Tibial nerve (tissue), 4 donors: ENCODE data around the gene CFAP210. TPM values are rescaled to one million over a fixed set of nuclear protein-coding genes. Genes with fewer than 3 reads are reported as not detected.
"Not testable (repeated sequence)": the region's sequence is repeated elsewhere in the genome, so short reads cannot be mapped to it uniquely, and the experiment has no call there.

Experiments
- DNase-seq, 2 donors: peaks; one replicate each; pipeline ENCODE4 v3.0.0-alpha.2; 2019; ENCODE audit warnings: low spot score in 2 of 2
- H3K27ac ChIP-seq, 4 donors: fragments of 200-600 bp; sonication (generic) in 3 of 4; one replicate each; pipeline ENCODE4 v1.5.1; 2017 to 2019; ENCODE audit warnings: mild to moderate bottlenecking in 1 of 4
- H3K27me3 ChIP-seq, 2 donors: fragments of 200-600 bp; sonication (generic) in 1 of 2; one replicate each; pipeline versions ENCODE4 v1.5.1 to v1.6.0; 2017 to 2019
- H3K36me3 ChIP-seq, 3 donors: fragments of 200-600 bp; sonication (generic); one replicate each; pipeline ENCODE4 v1.5.1; 2018 to 2019
- H3K4me1 ChIP-seq, 4 donors: fragments of 200-600 bp; sonication (generic) in 3 of 4; one replicate each; pipeline ENCODE4 v1.5.1; 2017 to 2019
- H3K4me3 ChIP-seq, 4 donors: fragments of 200-600 bp; sonication (generic) in 3 of 4; one replicate each; pipeline ENCODE4 v1.5.1; 2017 to 2019; ENCODE audit warnings: mild to moderate bottlenecking in 1 of 4, moderate library complexity in 1 of 4
- H3K9me3 ChIP-seq, 4 donors: fragments of 200-600 bp; sonication (generic) in 3 of 4; one replicate each; pipeline ENCODE4 v1.5.1; 2017 to 2019
- CTCF ChIP-seq, 5 experiments: fragments of 200-600 bp in 3 of 5; fragments of 450-650 bp in 2 of 5; sonication (generic) in 3 of 5; IDR thresholded peaks; one replicate each; pipeline ENCODE4 v1.5.1; 2016 to 2019; ENCODE audit warnings: antibody characterized with exemption in 5 of 5, mild to moderate bottlenecking in 3 of 5, moderate library complexity in 2 of 5
- EP300 ChIP-seq, 2 donors: sonication (generic); formaldehyde crosslinking; IDR thresholded peaks; one replicate each; pipeline ENCODE4 v1.6.1; 2017; ENCODE audit warnings: antibody characterized with exemption in 2 of 2, mild to moderate bottlenecking in 1 of 2
- POLR2A ChIP-seq, 2 donors: fragments of 450-650 bp; IDR thresholded peaks; one replicate each; pipeline ENCODE4 v1.6.1; 2017; ENCODE audit warnings: antibody characterized with exemption in 2 of 2, mild to moderate bottlenecking in 2 of 2, moderate library complexity in 2 of 2
- WGBS, 2 donors: methylation state at CpG; one replicate each; pipeline ENCODE4 v1.1.5; 2018; 5-methylcytosine and 5-hydroxymethylcytosine counted together
- total RNA-seq, 4 donors: library from RNA; depleted of rRNA; stranded (reverse); fragments of >200 nt; gene quantifications; one replicate each; pipeline ENCODE4 v1.1.0, GENCODE V29; 2016

The CFAP210 gene
- total RNA-seq, 4 donors from 2014 or later = 0.60 to 0.87 TPM; not detected in 2

- no peaks in the 10 kb centered on the region for H3K4me1 ChIP-seq
- H3K27ac ChIP-seq = no peak overlapping the region
- H3K27me3 ChIP-seq = no peaks in the 10 kb centered on the region
- 97 to 98% methylated on average over 8 of the region's 8 CpGs for WGBS, 2 donors
- no peak for DNase-seq
- H3K36me3 ChIP-seq = peaks cover 0 to 65% (median 2%) of the 10 kb centered on the region in 3 donors
- H3K9me3 ChIP-seq = no peaks in the 10 kb centered on the region
- H3K4me3 ChIP-seq = no peak overlapping the region
- TF ChIP-seq EP300 (IDR thresholded peaks at IDR 0.05) = no peak
- no peak for TF ChIP-seq POLR2A (IDR thresholded peaks at IDR 0.05)
- TF ChIP-seq CTCF (IDR thresholded peaks at IDR 0.05) = no peak
Measured at GRCh38 chr2:169636440-169637097, 57.6 kb downstream of the CFAP210 start.

- WGBS, 2 donors = 83 to 94% methylated on average over 3 of the region's 3 CpGs
- TF ChIP-seq CTCF (IDR thresholded peaks at IDR 0.05) = no peak
- TF ChIP-seq POLR2A (IDR thresholded peaks at IDR 0.05) = no peak
- TF ChIP-seq EP300 (IDR thresholded peaks at IDR 0.05) = no peak
- no peaks in the 10 kb centered on the region for H3K9me3 ChIP-seq
- peaks cover 0 to 48% (median 0%) of the 10 kb centered on the region in 3 donors for H3K36me3 ChIP-seq
- no peak overlapping the region for H3K27ac ChIP-seq
- no peaks in the 10 kb centered on the region for H3K27me3 ChIP-seq
- DNase-seq = no peak
- no peak overlapping the region for H3K4me3 ChIP-seq
- H3K4me1 ChIP-seq = no peaks in the 10 kb centered on the region
Measured at GRCh38 chr2:169625781-169626180, 68.4 kb downstream of the CFAP210 start.

DNA sequence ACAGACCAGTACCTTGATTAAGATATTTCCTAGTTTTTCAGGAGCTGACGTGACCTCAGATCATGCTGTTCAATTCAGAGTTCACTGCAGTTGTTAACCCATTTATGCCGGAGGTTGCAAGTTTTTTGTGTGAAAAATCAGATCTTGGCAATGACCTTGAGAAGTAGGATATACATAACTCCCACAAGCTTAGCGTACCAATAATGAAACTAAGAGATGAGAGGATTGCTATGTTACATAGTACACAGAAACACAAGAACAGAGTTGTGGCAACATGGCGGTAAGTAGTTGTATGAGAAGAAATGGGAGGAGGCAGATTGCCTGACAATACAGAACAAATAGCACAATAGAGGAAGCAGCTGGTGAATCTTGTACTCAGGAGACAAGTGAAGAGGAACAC, 71.0 kb downstream of the CFAP210 start:
- 67 to 86% methylated on average over 4 of the region's 4 CpGs for WGBS, 2 donors
- Histone ChIP-seq H3K9me3 (no peaks in the 10 kb centered on the region), H3K27ac (no peak overlapping the region), H3K36me3 (peaks cover 0 to 64% (median 0%) of the 10 kb centered on the region in 3 donors), H3K4me1 (no peaks in the 10 kb centered on the region), H3K27me3 (no peaks in the 10 kb centered on the region), H3K4me3 (no peak overlapping the region)
- DNase-seq = no peak
- TF ChIP-seq EP300 (IDR thresholded peaks at IDR 0.05) = no peak
- TF ChIP-seq POLR2A (IDR thresholded peaks at IDR 0.05) = no peak
- TF ChIP-seq CTCF (IDR thresholded peaks at IDR 0.05) = no peak

GRCh38 chr2:169620509-169620908, 73.7 kb downstream of the CFAP210 start:
- Histone ChIP-seq H3K9me3 (peaks cover 0 to 11% (median 2%) of the 10 kb centered on the region in 4 donors), H3K27ac (no peak overlapping the region), H3K4me1 (no peaks in the 10 kb centered on the region), H3K4me3 (no peak overlapping the region), H3K36me3 (peaks cover 5 to 70% (median 7%) of the 10 kb centered on the region in 3 donors), H3K27me3 (no peaks in the 10 kb centered on the region)
- DNase-seq = no peak
- TF ChIP-seq EP300 (IDR thresholded peaks at IDR 0.05) (no peak), POLR2A (IDR thresholded peaks at IDR 0.05) (no peak), CTCF (IDR thresholded peaks at IDR 0.05) (no peak)
- 76 to 79% methylated on average over 1 of the region's 1 CpG for WGBS, 2 donors

- H3K4me3 ChIP-seq = no peak overlapping the region
- H3K9me3 ChIP-seq = peaks cover 0 to 11% (median 2%) of the 10 kb centered on the region in 4 donors
- peaks cover 5 to 76% (median 12%) of the 10 kb centered on the region in 3 donors for H3K36me3 ChIP-seq
- no peak for TF ChIP-seq CTCF (IDR thresholded peaks at IDR 0.05)
- TF ChIP-seq EP300 (IDR thresholded peaks at IDR 0.05) = no peak
- TF ChIP-seq POLR2A (IDR thresholded peaks at IDR 0.05) = no peak
- H3K27me3 ChIP-seq = no peaks in the 10 kb centered on the region
- 35 to 47% methylated on average over 3 of the region's 3 CpGs for WGBS, 2 donors
- DNase-seq = no peak
- H3K4me1 ChIP-seq = no peaks in the 10 kb centered on the region
- H3K27ac ChIP-seq = no peak overlapping the region
Measured at GRCh38 chr2:169619946-169620345, 74.3 kb downstream of the CFAP210 start.

GRCh38 chr2:169615982-169616381, 78.2 kb downstream of the CFAP210 start:
- Histone ChIP-seq H3K36me3 (peaks cover 7 to 87% (median 12%) of the 10 kb centered on the region in 3 donors), H3K9me3 (peaks cover 0 to 11% (median 2%) of the 10 kb centered on the region in 4 donors)
- H3K4me1 ChIP-seq, H3K4me3 ChIP-seq, H3K27me3 ChIP-seq, H3K27ac ChIP-seq, DNase-seq: not testable (repeated sequence)
- 96 to 100% methylated on average over 1 of the region's 1 CpG for WGBS, 2 donors
